Left lung (tissue), 10 donors: ENCODE measurements around the gene MRPS34. TPM values are rescaled to one million over a fixed set of nuclear protein-coding genes. Genes with fewer than 3 reads are reported as not detected.

Source experiments
- ATAC-seq: fragments of 200-7000 bp; cut with Tn5 transposase; one replicate; pipeline ENCODE4 v1.9.1; 2020; ENCODE audit warnings: moderate library complexity
- DNase-seq, 4 donors: peaks; one replicate each; pipeline ENCODE4 v3.0.0-alpha.2; 2013 to 2020
- H3K27ac ChIP-seq, 2 donors: fragments of 200-600 bp; sonication (generic) in 1 of 2; one replicate each; pipeline versions ENCODE4 v1.5.0 to v1.8.0; 2020 to 2021
- H3K27me3 ChIP-seq, 2 donors: fragments of 200-600 bp; sonication (generic) in 1 of 2; one replicate each; pipeline versions ENCODE4 v1.5.0 to v1.8.0; 2020 to 2021
- H3K36me3 ChIP-seq, 2 donors: fragments of 200-600 bp; sonication (generic) in 1 of 2; one replicate each; pipeline versions ENCODE4 v1.5.0 to v1.8.0; 2020 to 2021
- H3K4me1 ChIP-seq, 2 donors: fragments of 200-600 bp; one replicate each; pipeline ENCODE4 v1.8.0; 2021
- H3K4me3 ChIP-seq, 2 donors: fragments of 200-600 bp; sonication (generic) in 1 of 2; one replicate each; pipeline versions ENCODE4 v1.5.0 to v1.8.0; 2020 to 2021; ENCODE audit warnings: mild to moderate bottlenecking in 1 of 2
- H3K9me3 ChIP-seq, 2 donors: fragments of 200-600 bp; sonication (generic) in 1 of 2; one replicate each; pipeline versions ENCODE4 v1.5.0 to v1.8.0; 2020 to 2021
- intact Hi-C, 2 donors: fragments of 100-400 bp; cut with DNase I; formaldehyde crosslinking; loops; one replicate each; pipeline versions ENCODE4 v1.11.2 to v1.14.2; 2022
- polyA plus RNA-seq, 6 donors: library from polyadenylated mRNA; unstranded; fragments of 120-200 nt; gene quantifications; one replicate each; pipeline ENCODE4 v1.2.1, GENCODE V29; 2013; ENCODE audit not compliant: insufficient read length in 6 of 6
- total RNA-seq, 2 donors: library from RNA; stranded (reverse); fragmentation: NEBNext Ultra II Directional; extraction: Animal tissue kit (Norgen Biotek cat#: 25700); gene quantifications; one replicate each; pipeline ENCODE4 v1.2.1, GENCODE V29; 2021
- TF ChIP-seq, protein P1 (sequence below), 2 donors: fragments of 200-600 bp; sonication (generic) in 1 of 2; IDR thresholded peaks; one replicate each; pipeline versions ENCODE4 v1.5.0 to v1.8.0; 2021; ENCODE audit warnings: antibody characterized with exemption in 2 of 2
- donor health status: DM: no; HTN: yes; CAD: no.
- donor health status: DM: no; HTN: no; CAD: no.

Gene MRPS34
- total and polyA plus RNA-seq, 8 donors: 47.5 to 91.5 (median 64.1) TPM

DNA sequence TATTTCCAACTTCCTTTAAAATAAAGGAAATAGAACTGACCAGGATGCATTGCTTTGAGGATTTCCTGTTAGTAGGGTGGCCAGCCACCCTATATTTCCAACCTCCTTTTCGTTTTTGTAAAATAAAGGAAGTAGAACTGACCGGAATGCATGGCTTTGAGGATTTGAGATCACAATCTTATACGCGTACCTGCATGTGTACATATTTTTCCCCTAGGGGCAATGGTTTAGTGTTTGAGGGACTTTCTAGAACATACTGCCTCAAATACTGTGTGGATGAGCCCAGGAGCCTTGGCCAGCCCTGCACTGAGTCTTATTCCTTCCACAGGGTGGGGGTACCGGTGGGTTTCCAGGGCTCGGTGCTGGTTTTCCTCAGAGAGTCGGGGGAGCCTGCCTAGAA is 41.3 kb downstream of the MRPS34 start:
- ATAC-seq (no peak), DNase-seq (no peak)
- Histone ChIP-seq H3K36me3 (peaks cover 0 to 77% of the 10 kb centered on the region in 2 donors), H3K4me3 (no peak overlapping the region), H3K9me3 (no peaks in the 10 kb centered on the region), H3K27me3 (no peaks in the 10 kb centered on the region), H3K4me1 (no peaks in the 10 kb centered on the region), H3K27ac (no peak overlapping the region)
- TF ChIP-seq, protein P1, sequence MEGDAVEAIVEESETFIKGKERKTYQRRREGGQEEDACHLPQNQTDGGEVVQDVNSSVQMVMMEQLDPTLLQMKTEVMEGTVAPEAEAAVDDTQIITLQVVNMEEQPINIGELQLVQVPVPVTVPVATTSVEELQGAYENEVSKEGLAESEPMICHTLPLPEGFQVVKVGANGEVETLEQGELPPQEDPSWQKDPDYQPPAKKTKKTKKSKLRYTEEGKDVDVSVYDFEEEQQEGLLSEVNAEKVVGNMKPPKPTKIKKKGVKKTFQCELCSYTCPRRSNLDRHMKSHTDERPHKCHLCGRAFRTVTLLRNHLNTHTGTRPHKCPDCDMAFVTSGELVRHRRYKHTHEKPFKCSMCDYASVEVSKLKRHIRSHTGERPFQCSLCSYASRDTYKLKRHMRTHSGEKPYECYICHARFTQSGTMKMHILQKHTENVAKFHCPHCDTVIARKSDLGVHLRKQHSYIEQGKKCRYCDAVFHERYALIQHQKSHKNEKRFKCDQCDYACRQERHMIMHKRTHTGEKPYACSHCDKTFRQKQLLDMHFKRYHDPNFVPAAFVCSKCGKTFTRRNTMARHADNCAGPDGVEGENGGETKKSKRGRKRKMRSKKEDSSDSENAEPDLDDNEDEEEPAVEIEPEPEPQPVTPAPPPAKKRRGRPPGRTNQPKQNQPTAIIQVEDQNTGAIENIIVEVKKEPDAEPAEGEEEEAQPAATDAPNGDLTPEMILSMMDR (IDR thresholded peaks at IDR 0.05): no peak
- intact Hi-C loops: no loop called here

DNA sequence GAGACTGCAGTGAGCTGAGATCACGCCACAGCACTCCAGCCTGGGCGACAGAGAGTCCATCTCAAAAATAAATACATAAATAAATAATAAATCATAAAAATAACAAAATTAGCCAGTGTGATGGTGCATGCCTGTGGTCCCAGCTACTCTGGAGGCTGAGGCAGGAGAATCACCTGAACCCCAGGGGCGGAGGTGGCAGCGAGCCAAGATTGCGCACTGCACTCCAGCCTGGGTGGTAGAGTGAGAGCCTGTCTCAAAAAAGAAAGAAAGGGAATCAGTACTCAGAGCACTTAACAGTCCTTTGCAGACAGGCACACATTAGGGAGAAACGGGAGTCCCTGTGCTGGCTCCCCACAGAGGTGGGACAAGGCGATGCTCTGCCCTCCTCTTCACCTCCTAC is 41.9 kb downstream of the MRPS34 start:
- Histone ChIP-seq H3K27ac (no peak overlapping the region), H3K9me3 (no peaks in the 10 kb centered on the region), H3K4me3 (no peak overlapping the region), H3K36me3 (peaks cover 0 to 82% of the 10 kb centered on the region in 2 donors), H3K27me3 (no peaks in the 10 kb centered on the region), H3K4me1 (no peaks in the 10 kb centered on the region)
- TF ChIP-seq, protein P1 (IDR thresholded peaks at IDR 0.05): no peak
- no peak for DNase-seq
- ATAC-seq: no peak
- intact Hi-C loops: no loop called here

DNA sequence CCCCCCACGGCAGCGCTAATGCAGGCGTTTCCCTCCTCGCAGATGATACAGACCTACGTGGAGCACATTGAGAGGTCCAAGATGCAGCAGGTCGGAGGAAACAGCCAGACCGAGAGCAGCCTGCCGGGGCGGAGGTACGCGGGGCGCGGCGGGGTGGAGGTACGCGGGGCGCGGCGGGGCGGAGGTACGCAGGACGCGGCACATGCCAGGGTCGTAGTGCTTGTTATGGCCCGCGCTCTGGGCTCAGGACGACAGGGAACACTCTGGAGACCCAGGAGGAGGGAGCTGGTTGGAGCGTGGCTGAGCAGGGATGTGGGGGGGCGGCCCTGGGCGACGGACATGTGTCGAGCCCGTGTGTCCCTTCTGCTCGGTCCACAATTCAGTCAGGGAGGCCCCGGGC is 43.5 kb downstream of the MRPS34 start:
- Histone ChIP-seq H3K9me3 (no peaks in the 10 kb centered on the region), H3K4me3 (no peak overlapping the region), H3K4me1 (no peaks in the 10 kb centered on the region), H3K36me3 (peaks cover 0 to 84% of the 10 kb centered on the region in 2 donors), H3K27ac (no peak overlapping the region), H3K27me3 (no peaks in the 10 kb centered on the region)
- TF ChIP-seq, protein P1 (IDR thresholded peaks at IDR 0.05): no peak
- intact Hi-C loops: no loop called here
- no peak for DNase-seq
- no peak for ATAC-seq

DNA sequence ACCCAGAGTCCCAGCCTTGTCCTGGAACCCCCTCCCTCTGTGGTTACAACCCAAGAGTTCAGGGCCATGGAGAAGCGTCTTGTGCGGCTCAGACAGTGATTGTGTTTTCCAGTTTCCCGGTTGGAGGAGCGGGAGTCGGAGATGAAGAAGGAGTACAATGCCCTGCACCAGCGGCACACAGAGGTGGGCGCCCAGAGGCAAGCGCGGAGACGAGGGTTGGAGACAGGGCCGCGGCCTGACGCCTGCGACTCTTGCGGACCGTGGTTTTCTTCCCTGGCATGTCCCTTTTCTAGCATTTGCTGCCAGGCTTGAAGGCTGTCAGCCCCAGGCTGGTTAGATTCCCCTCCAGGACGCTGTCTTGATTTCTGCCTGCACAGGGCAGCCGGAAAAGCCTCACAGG is 43.9 kb downstream of the MRPS34 start:
- TF ChIP-seq, protein P1 (IDR thresholded peaks at IDR 0.05): no peak
- Histone ChIP-seq H3K36me3 (peaks cover 0 to 82% of the 10 kb centered on the region in 2 donors), H3K27ac (no peak overlapping the region), H3K27me3 (no peaks in the 10 kb centered on the region), H3K4me3 (no peak overlapping the region), H3K9me3 (no peaks in the 10 kb centered on the region), H3K4me1 (no peaks in the 10 kb centered on the region)
- intact Hi-C loops: no loop called here
- DNase-seq (no peak), ATAC-seq (no peak)

DNA sequence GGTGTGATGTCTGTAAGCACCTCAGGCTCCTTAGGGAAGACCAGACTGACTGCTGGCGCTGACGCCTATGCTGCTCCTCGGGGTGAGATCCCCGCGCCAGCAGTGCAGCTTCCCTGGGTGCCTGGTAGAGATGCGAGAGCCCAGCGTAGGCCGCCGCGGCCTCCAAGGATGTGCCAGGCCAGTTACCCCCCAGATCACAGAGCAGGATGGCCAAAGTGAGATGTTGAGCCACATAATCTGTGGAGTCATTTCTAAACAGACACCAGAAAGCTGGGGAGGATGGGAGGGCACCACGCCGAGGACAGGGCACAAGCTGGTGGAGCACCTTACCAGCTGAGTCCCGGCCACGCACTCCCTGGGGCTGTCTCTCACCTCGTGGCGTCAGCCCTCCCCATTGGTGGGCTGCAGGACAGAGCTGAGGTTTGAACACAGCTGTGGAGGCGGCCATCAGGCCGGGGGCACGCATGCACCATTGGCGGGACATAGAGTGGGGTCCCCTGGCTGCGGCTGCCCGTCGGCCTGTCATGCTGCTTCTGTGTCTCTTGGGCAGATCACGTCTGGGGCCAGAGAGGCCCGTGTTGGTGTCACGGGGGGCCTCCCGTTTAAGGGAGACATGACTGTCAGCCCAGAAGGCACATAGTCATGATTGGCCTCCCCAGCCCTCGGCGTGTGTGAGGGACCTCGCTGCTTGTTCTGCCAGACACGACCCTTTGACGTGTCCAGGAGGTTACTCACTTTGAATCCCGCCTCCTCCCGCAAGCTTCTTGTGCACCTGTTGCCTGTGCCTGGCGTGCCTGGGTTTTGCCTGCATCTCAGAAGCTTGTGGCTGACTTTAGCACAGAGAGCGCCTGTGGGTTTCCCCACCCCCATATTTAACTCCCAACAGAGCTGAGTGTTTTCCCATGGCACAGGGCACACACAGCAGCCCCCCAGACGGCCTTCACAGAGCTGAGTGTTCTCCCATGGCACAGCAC is 45.0 kb downstream of the MRPS34 start:
- H3K9me3 ChIP-seq: no peaks in the 10 kb centered on the region
- no peak for DNase-seq
- no peak overlapping the region for H3K4me3 ChIP-seq
- H3K4me1 ChIP-seq: peaks cover 1 to 10% of the 10 kb centered on the region in 2 donors
- ATAC-seq: no peak
- H3K36me3 ChIP-seq: peaks cover 0 to 71% of the 10 kb centered on the region in 2 donors
- intact Hi-C loops: no loop called here
- TF ChIP-seq, protein P1 (IDR thresholded peaks at IDR 0.05): no peak
- H3K27me3 ChIP-seq: no peaks in the 10 kb centered on the region
- no peak overlapping the region for H3K27ac ChIP-seq
